NCI-H226 (cell line): ENCODE measurements around the gene LRBA.
A peak's percentile ranks its signal among the peaks of the same experiment; 100 is the strongest.

Source experiments
- DNase-seq: peaks from one replicate; pipeline ENCODE4 v3.0.0-alpha.2; 2015

Gene LRBA

DNA sequence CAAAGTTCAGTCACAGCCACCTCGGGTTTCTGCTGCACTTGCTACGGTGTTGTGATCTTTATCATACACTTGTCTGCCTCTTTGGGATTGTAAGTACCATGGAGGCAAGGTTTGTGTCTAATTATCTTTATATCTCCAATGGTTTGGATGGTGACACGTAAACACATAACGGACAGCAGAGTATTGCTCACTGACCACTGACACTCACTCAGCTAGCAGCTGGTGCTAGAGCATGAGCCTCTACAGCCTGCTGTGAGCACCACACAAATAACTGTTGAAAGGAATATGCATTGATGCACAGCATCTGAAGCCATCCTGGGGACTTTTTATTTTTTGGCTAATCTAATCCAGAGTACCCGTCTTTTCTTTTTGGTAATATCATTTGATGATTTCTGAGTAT, 780.8 kb downstream of the LRBA start:
- DNase-seq = no peak

GRCh38 chr4:150232029-150232428, 783.1 kb downstream of the LRBA start:
- no peak for DNase-seq

DNA sequence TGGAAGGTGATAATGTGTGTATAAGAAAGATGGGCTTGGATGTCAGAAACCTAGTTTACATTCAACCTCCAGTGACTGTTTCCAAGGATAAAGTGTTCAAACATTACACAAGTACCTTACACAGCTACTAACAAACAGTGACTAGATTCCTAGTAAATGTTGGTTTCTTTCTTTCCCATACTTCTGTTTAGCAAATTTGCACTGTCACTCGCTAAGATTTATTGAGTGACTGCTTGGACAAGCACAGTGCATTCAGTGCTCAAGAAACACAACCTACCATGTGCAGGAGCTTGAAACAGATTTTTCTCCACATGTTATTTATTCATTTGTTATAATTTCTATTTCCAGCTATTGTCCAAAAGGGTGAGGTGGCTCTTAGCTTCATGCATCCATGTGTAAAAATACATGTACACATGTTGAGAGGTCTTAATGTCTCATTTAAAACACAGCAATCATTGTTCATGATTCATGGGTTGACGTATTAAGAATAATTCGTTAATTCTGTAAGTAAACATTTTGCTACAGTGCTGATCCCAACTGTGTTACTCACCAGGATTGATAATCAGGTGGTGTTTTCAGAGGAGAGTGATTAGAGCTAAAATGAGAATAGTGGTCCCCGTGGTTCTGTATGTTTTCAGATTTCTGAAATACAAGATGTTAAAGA, 783.8 kb downstream of the LRBA start:
- DNase-seq = no peak

- no peak for DNase-seq
Observed at GRCh38 chr4:150230561-150230960, 784.5 kb downstream of the LRBA start.

GRCh38 chr4:150229520-150229919, 785.6 kb downstream of the LRBA start:
- peak; percentile 37 for DNase-seq

GRCh38 chr4:150224896-150225591, 790.0 kb downstream of the LRBA start:
- peak; percentile 68 for DNase-seq

- DNase-seq = no peak
Observed at GRCh38 chr4:150219841-150220240, 795.2 kb downstream of the LRBA start.

DNA sequence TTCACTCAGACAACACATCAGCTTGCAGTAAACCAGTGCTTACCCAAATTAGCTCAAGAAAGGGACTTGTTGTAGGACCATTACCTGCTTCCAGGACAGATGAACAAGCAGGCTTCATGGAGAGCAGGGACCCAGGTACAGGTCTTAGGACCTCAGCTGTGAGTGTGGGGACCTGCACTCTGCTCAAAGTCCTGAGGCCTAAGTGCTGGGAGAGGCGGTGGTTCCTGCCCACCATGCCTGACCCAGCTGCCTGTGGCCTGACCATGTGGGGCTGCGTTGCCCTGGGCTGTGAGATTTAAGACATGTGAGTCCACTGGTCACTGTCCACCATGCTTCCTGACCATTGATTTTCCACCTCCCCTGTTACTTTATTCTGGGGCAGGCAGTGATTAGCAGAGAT, 796.6 kb downstream of the LRBA start:
- no peak for DNase-seq

GRCh38 chr4:150217808-150218207, 797.3 kb downstream of the LRBA start:
- DNase-seq = no peak

- DNase-seq = peak; percentile 57
Observed at GRCh38 chr4:150217192-150217591, 797.9 kb downstream of the LRBA start.

DNA sequence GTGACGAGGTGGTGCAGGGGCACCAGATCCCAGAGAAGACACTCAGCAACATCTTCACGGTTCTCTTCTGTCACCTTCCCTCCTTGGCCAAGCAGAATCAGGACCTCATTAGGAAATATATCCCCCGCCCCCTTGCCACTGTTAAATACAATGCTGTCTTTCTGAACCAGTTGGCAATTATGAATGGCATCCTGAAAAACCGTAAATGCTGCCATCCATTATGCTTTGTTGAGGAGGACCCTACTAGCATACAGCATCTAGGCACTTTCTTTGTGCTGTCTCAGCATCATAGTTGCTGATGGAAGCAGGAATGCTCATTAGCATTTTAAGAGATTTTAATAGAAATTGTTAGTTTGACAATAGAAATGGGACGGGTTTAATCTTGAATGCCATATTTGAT, 798.4 kb downstream of the LRBA start:
- DNase-seq = no peak

DNA sequence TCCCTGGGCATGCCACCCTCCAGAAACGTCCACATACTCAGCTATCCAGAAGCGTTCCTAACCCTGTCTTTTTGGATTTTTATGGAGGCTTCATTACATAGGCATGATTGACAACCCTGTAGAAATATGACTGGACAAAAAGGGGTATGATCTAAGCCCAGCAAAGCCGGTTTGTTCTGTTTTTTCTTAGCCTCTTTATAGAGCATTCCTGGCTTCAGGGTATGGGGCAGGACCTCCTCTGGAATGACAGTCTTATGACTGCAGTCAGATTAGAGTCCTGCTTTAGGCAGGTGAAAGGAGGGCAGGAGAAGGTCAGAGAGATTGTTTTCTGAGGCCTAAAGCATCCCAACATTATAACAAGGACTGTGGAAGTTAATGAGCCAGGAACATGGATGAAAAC, 799.5 kb downstream of the LRBA start:
- no peak for DNase-seq
